ENCODE measurements around the gene NEK2.
"Not testable (repeated sequence)": the region's sequence is repeated elsewhere in the genome, so short reads cannot be mapped to it uniquely, and the experiment has no call there.

NEK2 gene

GRCh38 chr1:211638689-211639101, 36.7 kb downstream of the NEK2 start:
- Histone ChIP-seq H3K9me2 (replicated peaks; ENCODE audit: low read depth, low read length) (no peaks in the 10 kb centered on the region), H2AFZ (ENCODE audit: low read length) (no peak overlapping the region), H3K4me1 (ENCODE audit: insufficient read depth, low read length, poor library complexity, severe bottlenecking) (peaks cover 13% of the 10 kb centered on the region), H3K9me3 (ENCODE audit: insufficient read depth, low read depth, low read length) (no peaks in the 10 kb centered on the region), H3F3A (ENCODE audit: low read depth) (no peaks in the 10 kb centered on the region), H3K4me2 (ENCODE audit: low read depth, low read length, poor library complexity, severe bottlenecking) (no peak overlapping the region), H3K79me2 (ENCODE audit: insufficient read depth, low read length) (no peaks in the 10 kb centered on the region), H3K9ac (ENCODE audit: low read depth, low read length, poor library complexity, severe bottlenecking) (no peak overlapping the region), H4K20me1 (ENCODE audit: insufficient read depth, low read length, poor library complexity, severe bottlenecking) (no peaks in the 10 kb centered on the region), H3K27me3 (ENCODE audit: insufficient read depth, low read length, poor library complexity, severe bottlenecking) (peaks cover 2% of the 10 kb centered on the region), H3K4me3 (ENCODE audit: low read length, poor library complexity, severe bottlenecking) (no peak overlapping the region), H3K36me3 (ENCODE audit: insufficient read depth, low read length) (no peaks in the 10 kb centered on the region)
- TF ChIP-seq EZH2phosphoT487 (IDR thresholded peaks at IDR 0.05; ENCODE audit: borderline replicate concordance) (no peak), CTCF (conservative IDR thresholded peaks at IDR 0.05; ENCODE audit: low read length) (no peak)

- H3K27me3 ChIP-seq (ENCODE audit: insufficient read depth, low read length, poor library complexity, severe bottlenecking): peaks cover 7% of the 10 kb centered on the region
- H3K9ac ChIP-seq (ENCODE audit: low read depth, low read length, poor library complexity, severe bottlenecking): no peak overlapping the region
- no peaks in the 10 kb centered on the region for H3K79me2 ChIP-seq (ENCODE audit: insufficient read depth, low read length)
- no peaks in the 10 kb centered on the region for H3K9me3 ChIP-seq (ENCODE audit: insufficient read depth, low read depth, low read length)
- no peak overlapping the region for H3K4me3 ChIP-seq (ENCODE audit: low read length, poor library complexity, severe bottlenecking)
- no peak overlapping the region for H2AFZ ChIP-seq (ENCODE audit: low read length)
- H3K4me1 ChIP-seq (ENCODE audit: insufficient read depth, low read length, poor library complexity, severe bottlenecking): peaks cover 10% of the 10 kb centered on the region
- H3K4me2 ChIP-seq (ENCODE audit: low read depth, low read length, poor library complexity, severe bottlenecking): no peak overlapping the region
- TF ChIP-seq EZH2phosphoT487 (IDR thresholded peaks at IDR 0.05; ENCODE audit: borderline replicate concordance): no peak
- TF ChIP-seq CTCF (conservative IDR thresholded peaks at IDR 0.05; ENCODE audit: low read length): no peak
- no peaks in the 10 kb centered on the region for H4K20me1 ChIP-seq (ENCODE audit: insufficient read depth, low read length, poor library complexity, severe bottlenecking)
- H3K36me3 ChIP-seq (ENCODE audit: insufficient read depth, low read length): no peaks in the 10 kb centered on the region
- H3F3A ChIP-seq (ENCODE audit: low read depth): no peaks in the 10 kb centered on the region
- H3K9me2 ChIP-seq (replicated peaks; ENCODE audit: low read depth, low read length): no peaks in the 10 kb centered on the region
Measured at GRCh38 chr1:211638246-211638645, 37.2 kb downstream of the NEK2 start.

- peaks cover 13% of the 10 kb centered on the region for H3K4me1 ChIP-seq (ENCODE audit: insufficient read depth, low read length, poor library complexity, severe bottlenecking)
- no peaks in the 10 kb centered on the region for H4K20me1 ChIP-seq (ENCODE audit: insufficient read depth, low read length, poor library complexity, severe bottlenecking)
- H2AFZ ChIP-seq (ENCODE audit: low read length): no peak overlapping the region
Measured at GRCh38 chr1:211637066-211637465, 38.4 kb downstream of the NEK2 start.

GRCh38 chr1:211636575-211637029, 38.8 kb downstream of the NEK2 start:
- H3K36me3 ChIP-seq (ENCODE audit: insufficient read depth, low read length); H4K20me1 ChIP-seq (ENCODE audit: insufficient read depth, low read length, poor library complexity, severe bottlenecking); H3K27me3 ChIP-seq (ENCODE audit: insufficient read depth, low read length, poor library complexity, severe bottlenecking); H3K79me2 ChIP-seq (ENCODE audit: insufficient read depth, low read length); H3K9ac ChIP-seq (ENCODE audit: low read depth, low read length, poor library complexity, severe bottlenecking); H3K9me3 ChIP-seq (ENCODE audit: insufficient read depth, low read depth, low read length); H3K9me2 ChIP-seq (replicated peaks; ENCODE audit: low read depth, low read length); H2AFZ ChIP-seq (ENCODE audit: low read length); H3F3A ChIP-seq (ENCODE audit: low read depth); H3K4me3 ChIP-seq (ENCODE audit: low read length, poor library complexity, severe bottlenecking); H3K4me2 ChIP-seq (ENCODE audit: low read depth, low read length, poor library complexity, severe bottlenecking): not testable (repeated sequence)
- H3K4me1 ChIP-seq (ENCODE audit: insufficient read depth, low read length, poor library complexity, severe bottlenecking): peaks cover 15% of the 10 kb centered on the region

More at GRCh38 chr1:211637066-211637465, 38.4 kb downstream of the NEK2 start:
- Histone ChIP-seq H3K79me2 (ENCODE audit: insufficient read depth, low read length) (no peaks in the 10 kb centered on the region), H3K27me3 (ENCODE audit: insufficient read depth, low read length, poor library complexity, severe bottlenecking) (peaks cover 10% of the 10 kb centered on the region), H3K4me2 (ENCODE audit: low read depth, low read length, poor library complexity, severe bottlenecking) (no peak overlapping the region), H3K36me3 (ENCODE audit: insufficient read depth, low read length) (no peaks in the 10 kb centered on the region), H3K9me3 (ENCODE audit: insufficient read depth, low read depth, low read length) (no peaks in the 10 kb centered on the region), H3K9me2 (replicated peaks; ENCODE audit: low read depth, low read length) (no peaks in the 10 kb centered on the region), H3F3A (ENCODE audit: low read depth) (no peaks in the 10 kb centered on the region), H3K4me3 (ENCODE audit: low read length, poor library complexity, severe bottlenecking) (no peak overlapping the region), H3K9ac (ENCODE audit: low read depth, low read length, poor library complexity, severe bottlenecking) (no peak overlapping the region)
- TF ChIP-seq EZH2phosphoT487 (IDR thresholded peaks at IDR 0.05; ENCODE audit: borderline replicate concordance) (no peak), CTCF (conservative IDR thresholded peaks at IDR 0.05; ENCODE audit: low read length) (no peak)
